PC-9 (cell line): ENCODE measurements around the gene TMOD1. TPM values are rescaled to one million over a fixed set of nuclear protein-coding genes. Genes with fewer than 3 reads are reported as not detected.

Source experiments
- BruUV-seq: library from RNA; stranded (reverse); fragments of 400-500 nt; replicated peaks from 2 replicates; lab custom pipeline; 2021; lab: Mats Ljungman, UMichigan
- CTCF ChIA-PET: fragments of 300-600 bp; sonication (Branson Sonifier 250); formaldehyde crosslinking; loops from one replicate; lab custom pipeline; 2022; ENCODE audit warnings: antibody characterized with exemption; lab: Charles Lee
- POLR2A ChIA-PET: fragments of 300-600 bp; sonication (Branson Sonifier 250); formaldehyde crosslinking; loops from one replicate; lab custom pipeline; 2022; ENCODE audit warnings: antibody characterized with exemption; ENCODE audit not compliant: unreplicated experiment; lab: Charles Lee
- DNase-seq, 2 experiments: peaks; one replicate each; pipeline versions ENCODE4 v3.0.0 to v3.0.0-alpha.2; 2015 to 2022; ENCODE audit warnings: mixed read lengths in 1 of 2
- H2AFZ ChIP-seq: fragments of 200-600 bp; sonication (generic); 2 replicates; pipeline ENCODE4 v1.8.1; 2017; ENCODE audit warnings: antibody characterized with exemption
- H3F3A ChIP-seq: fragments of 200-600 bp; sonication (generic); 2 replicates; pipeline ENCODE4 v1.8.1; 2017; ENCODE audit warnings: antibody characterized with exemption, mild to moderate bottlenecking, low read depth; ENCODE audit not compliant: insufficient read depth
- H3K27ac ChIP-seq: fragments of 200-600 bp; sonication (generic); 2 replicates; pipeline ENCODE4 v1.6.1; 2016; ENCODE audit warnings: mixed run types
- H3K27me3 ChIP-seq: fragments of 200-600 bp; sonication (generic); 2 replicates; pipeline ENCODE4 v1.6.1; 2016; ENCODE audit warnings: low read depth, mixed run types; ENCODE audit not compliant: insufficient read depth
- H3K36me3 ChIP-seq: fragments of 200-600 bp; sonication (generic); 2 replicates; pipeline ENCODE4 v1.6.1; 2016; ENCODE audit warnings: low read depth, mixed run types
- H3K4me1 ChIP-seq: fragments of 200-600 bp; sonication (generic); replicated peaks from 2 replicates; pipeline ENCODE4 v1.6.1; 2016; ENCODE audit warnings: mixed run types; ENCODE audit not compliant: insufficient read depth
- H3K4me2 ChIP-seq: fragments of 200-600 bp; sonication (generic); 2 replicates; pipeline ENCODE4 v1.6.1; 2017; ENCODE audit warnings: mixed run types
- H3K4me3 ChIP-seq: fragments of 200-600 bp; sonication (generic); 2 replicates; pipeline ENCODE4 v1.6.1; 2016; ENCODE audit warnings: mixed run types
- H3K79me2 ChIP-seq: fragments of 200-600 bp; sonication (generic); 2 replicates; pipeline ENCODE4 v1.6.1; 2017; ENCODE audit warnings: low read depth, mixed run types
- H3K9me2 ChIP-seq: fragments of 200-600 bp; sonication (generic); 2 replicates; pipeline ENCODE4 v1.8.1; 2017; ENCODE audit warnings: mild to moderate bottlenecking; ENCODE audit not compliant: insufficient read depth
- H3K9me3 ChIP-seq: fragments of 200-600 bp; sonication (generic); 2 replicates; pipeline ENCODE4 v1.8.1; 2016; ENCODE audit warnings: low read depth; ENCODE audit not compliant: insufficient read depth
- H4K20me1 ChIP-seq: fragments of 200-600 bp; sonication (generic); 2 replicates; pipeline ENCODE4 v1.8.1; 2017; ENCODE audit not compliant: insufficient read depth
- CTCF ChIP-seq: fragments of 200-600 bp; sonication (generic); conservative IDR thresholded peaks from 2 replicates; pipeline ENCODE4 v1.6.1; 2017; ENCODE audit warnings: mixed run types, antibody characterized with exemption, mild to moderate bottlenecking, moderate library complexity
- EZH2 ChIP-seq: fragments of 200-600 bp; sonication (generic); IDR thresholded peaks from 2 replicates; pipeline ENCODE4 v1.8.0; 2017; ENCODE audit warnings: antibody characterized with exemption, low read depth
- intact Hi-C: fragments of 100-400 bp; cut with micrococcal nuclease; formaldehyde crosslinking; loops from one replicate; pipeline ENCODE4 v1.10.0; 2022; ENCODE audit not compliant: unreplicated experiment
- total RNA-seq: library from RNA; stranded (reverse); gene quantifications from 2 replicates; pipeline ENCODE4 v1.2.3, GENCODE V29; 2021

Gene TMOD1
- total RNA-seq, 1 experiment from 2014 or later: 6.8 TPM

- Histone ChIP-seq H3K4me1 (no peaks in the 10 kb centered on the region), H3K36me3 (no peaks in the 10 kb centered on the region), H3F3A (no peaks in the 10 kb centered on the region), H3K9me3 (no peaks in the 10 kb centered on the region), H3K27me3 (no peaks in the 10 kb centered on the region), H4K20me1 (no peaks in the 10 kb centered on the region), H2AFZ (no peak overlapping the region), H3K9me2 (no peaks in the 10 kb centered on the region), H3K4me3 (no peak overlapping the region), H3K79me2 (no peaks in the 10 kb centered on the region), H3K27ac (no peak overlapping the region), H3K4me2 (no peak overlapping the region)
- CTCF ChIA-PET: no interaction called here
- no TSS peak for BruUV-seq
- intact Hi-C loops: no loop called here
- TF ChIP-seq EZH2: no peak
- no peak for TF ChIP-seq CTCF
- no peak for DNase-seq
- POLR2A ChIA-PET: no interaction called here
These were observed 53.7 kb downstream of the TMOD1 start for GRCh38 chr9:97555164-97555563.

GRCh38 chr9:97556036-97556720 is 54.7 kb downstream of the TMOD1 start:
- no peaks in the 10 kb centered on the region for H3K4me1 ChIP-seq
- no peak overlapping the region for H3K4me2 ChIP-seq
- no peaks in the 10 kb centered on the region for H3K27me3 ChIP-seq
- H3F3A ChIP-seq: no peaks in the 10 kb centered on the region
- no peak for DNase-seq
- H3K9me3 ChIP-seq: no peaks in the 10 kb centered on the region
- H3K27ac ChIP-seq: no peak overlapping the region
- ChIA-PET CTCF (no interaction called here), POLR2A (no interaction called here)
- BruUV-seq: no TSS peak
- no peaks in the 10 kb centered on the region for H3K36me3 ChIP-seq
- no peak overlapping the region for H2AFZ ChIP-seq
- intact Hi-C loops: no loop called here
- no peaks in the 10 kb centered on the region for H3K9me2 ChIP-seq
- H3K4me3 ChIP-seq: no peak overlapping the region
- H3K79me2 ChIP-seq: no peaks in the 10 kb centered on the region
- H4K20me1 ChIP-seq: no peaks in the 10 kb centered on the region
- TF ChIP-seq EZH2: no peak
- no peak for TF ChIP-seq CTCF

GRCh38 chr9:97556721-97557605 is 55.5 kb downstream of the TMOD1 start:
- H3K9me2 ChIP-seq: no peaks in the 10 kb centered on the region
- H3K79me2 ChIP-seq: no peaks in the 10 kb centered on the region
- no peak overlapping the region for H3K27ac ChIP-seq
- no peak overlapping the region for H2AFZ ChIP-seq
- BruUV-seq: no TSS peak
- H3K4me3 ChIP-seq: no peak overlapping the region
- no peak overlapping the region for H3K4me2 ChIP-seq
- H3K4me1 ChIP-seq: no peaks in the 10 kb centered on the region
- H3K27me3 ChIP-seq: no peaks in the 10 kb centered on the region
- H3F3A ChIP-seq: no peaks in the 10 kb centered on the region
- POLR2A ChIA-PET: no interaction called here
- intact Hi-C loops: no loop called here
- CTCF ChIA-PET: interaction anchor here (0.6 kb wide), 1 partner anchor 362 kb away, joined by 6 read pairs; no protein-coding TSS in a partner anchor
- no peaks in the 10 kb centered on the region for H4K20me1 ChIP-seq
- DNase-seq: no peak
- H3K36me3 ChIP-seq: no peaks in the 10 kb centered on the region
- no peaks in the 10 kb centered on the region for H3K9me3 ChIP-seq
- TF ChIP-seq CTCF (no peak), EZH2 (no peak)
